Stomach smooth muscle (tissue), 2 donors: ENCODE data around the gene MUC15.

Source experiments
- H3K27ac ChIP-seq: one replicate; pipeline ENCODE4 v1.7.0; 2013; ENCODE audit warnings: mild to moderate bottlenecking, low read length, inconsistent platforms
- H3K27me3 ChIP-seq, 2 donors: one replicate each; pipeline ENCODE4 v1.7.0; 2013; ENCODE audit warnings: low read length in 2 of 2; ENCODE audit not compliant: insufficient read depth in 2 of 2, control insufficient read depth in 1 of 2
- H3K36me3 ChIP-seq, 2 donors: one replicate each; pipeline ENCODE4 v1.7.0; 2013; ENCODE audit warnings: low read length in 2 of 2; ENCODE audit not compliant: control insufficient read depth in 2 of 2, insufficient read depth in 2 of 2
- H3K4me1 ChIP-seq: one replicate; pipeline ENCODE4 v1.7.0; 2013; ENCODE audit warnings: low read length; ENCODE audit not compliant: control insufficient read depth, insufficient read depth
- H3K4me3 ChIP-seq, 2 donors: one replicate each; pipeline ENCODE4 v1.7.0; 2013; ENCODE audit warnings: low read length in 2 of 2
- H3K9ac ChIP-seq, 2 donors: one replicate each; pipeline ENCODE4 v1.7.0; 2013; ENCODE audit warnings: low read length in 2 of 2, mild to moderate bottlenecking in 1 of 2
- H3K9me3 ChIP-seq, 2 donors: one replicate each; pipeline ENCODE4 v1.7.0; 2013; ENCODE audit warnings: low read length in 2 of 2; ENCODE audit not compliant: control insufficient read depth in 2 of 2
- donor health status: healthy.
- donor health status: Pancreatic carcinoma.

Gene MUC15

GRCh38 chr11:26573896-26574295 is 1.8 kb upstream of the MUC15 start:
- Histone ChIP-seq H3K27ac (no peak overlapping the region), H3K4me3 (no peak overlapping the region), H3K9me3 (no peaks in the 10 kb centered on the region), H3K36me3 (no peaks in the 10 kb centered on the region), H3K9ac (no peak overlapping the region), H3K27me3 (no peaks in the 10 kb centered on the region), H3K4me1 (no peaks in the 10 kb centered on the region)

- no peak overlapping the region for H3K4me3 ChIP-seq
- no peak overlapping the region for H3K27ac ChIP-seq
- H3K36me3 ChIP-seq = no peaks in the 10 kb centered on the region
- no peak overlapping the region for H3K9ac ChIP-seq
- no peaks in the 10 kb centered on the region for H3K9me3 ChIP-seq
- H3K27me3 ChIP-seq = no peaks in the 10 kb centered on the region
- H3K4me1 ChIP-seq = no peaks in the 10 kb centered on the region
These were observed 823 bp upstream of the MUC15 start for GRCh38 chr11:26572770-26573402.

- Histone ChIP-seq H3K27me3 (no peaks in the 10 kb centered on the region), H3K9ac (no peak overlapping the region), H3K9me3 (no peaks in the 10 kb centered on the region), H3K36me3 (no peaks in the 10 kb centered on the region), H3K27ac (no peak overlapping the region), H3K4me3 (no peak overlapping the region), H3K4me1 (no peaks in the 10 kb centered on the region)
These were observed 2.4 kb downstream of the MUC15 start for GRCh38 chr11:26569646-26570045.

- H3K4me3 ChIP-seq = no peak overlapping the region
- no peak overlapping the region for H3K9ac ChIP-seq
- H3K36me3 ChIP-seq = no peaks in the 10 kb centered on the region
- H3K9me3 ChIP-seq = no peaks in the 10 kb centered on the region
- H3K4me1 ChIP-seq = no peaks in the 10 kb centered on the region
- no peak overlapping the region for H3K27ac ChIP-seq
- no peaks in the 10 kb centered on the region for H3K27me3 ChIP-seq
These were observed 13.9 kb downstream of the MUC15 start for GRCh38 chr11:26558190-26558589.

- H3K4me1 ChIP-seq = no peaks in the 10 kb centered on the region
- H3K9ac ChIP-seq = no peak overlapping the region
- H3K4me3 ChIP-seq = no peak overlapping the region
- no peaks in the 10 kb centered on the region for H3K36me3 ChIP-seq
- no peaks in the 10 kb centered on the region for H3K27me3 ChIP-seq
- no peaks in the 10 kb centered on the region for H3K9me3 ChIP-seq
- no peak overlapping the region for H3K27ac ChIP-seq
These were observed 14.4 kb downstream of the MUC15 start for GRCh38 chr11:26557666-26558065.

GRCh38 chr11:26556582-26556981 is 15.5 kb downstream of the MUC15 start:
- no peaks in the 10 kb centered on the region for H3K27me3 ChIP-seq
- no peaks in the 10 kb centered on the region for H3K36me3 ChIP-seq
- no peak overlapping the region for H3K27ac ChIP-seq
- H3K9me3 ChIP-seq = no peaks in the 10 kb centered on the region
- H3K4me3 ChIP-seq = no peak overlapping the region
- no peak overlapping the region for H3K9ac ChIP-seq
- no peaks in the 10 kb centered on the region for H3K4me1 ChIP-seq

GRCh38 chr11:26554455-26554854 is 17.6 kb downstream of the MUC15 start:
- no peak overlapping the region for H3K4me3 ChIP-seq

GRCh38 chr11:26553182-26553581 is 18.9 kb downstream of the MUC15 start:
- Histone ChIP-seq H3K9ac (no peak overlapping the region), H3K4me1 (no peaks in the 10 kb centered on the region), H3K27me3 (no peaks in the 10 kb centered on the region), H3K27ac (no peak overlapping the region), H3K4me3 (no peak overlapping the region), H3K36me3 (no peaks in the 10 kb centered on the region), H3K9me3 (no peaks in the 10 kb centered on the region)

More at GRCh38 chr11:26554455-26554854, 17.6 kb downstream of the MUC15 start:
- H3K9ac ChIP-seq = no peak overlapping the region
- H3K9me3 ChIP-seq = no peaks in the 10 kb centered on the region
- H3K36me3 ChIP-seq = no peaks in the 10 kb centered on the region
- no peaks in the 10 kb centered on the region for H3K27me3 ChIP-seq
- no peaks in the 10 kb centered on the region for H3K4me1 ChIP-seq
- H3K27ac ChIP-seq = no peak overlapping the region

GRCh38 chr11:26551186-26551801 is 20.8 kb downstream of the MUC15 start:
- Histone ChIP-seq H3K4me3 (no peak overlapping the region), H3K36me3 (no peaks in the 10 kb centered on the region), H3K9me3 (no peaks in the 10 kb centered on the region), H3K27me3 (no peaks in the 10 kb centered on the region), H3K9ac (no peak overlapping the region), H3K27ac (no peak overlapping the region), H3K4me1 (no peaks in the 10 kb centered on the region)

GRCh38 chr11:26550022-26550421 is 22.0 kb downstream of the MUC15 start:
- Histone ChIP-seq H3K36me3 (no peaks in the 10 kb centered on the region), H3K27me3 (no peaks in the 10 kb centered on the region), H3K9ac (no peak overlapping the region), H3K4me1 (no peaks in the 10 kb centered on the region), H3K9me3 (no peaks in the 10 kb centered on the region), H3K4me3 (no peak overlapping the region), H3K27ac (no peak overlapping the region)

GRCh38 chr11:26549176-26549575 is 22.9 kb downstream of the MUC15 start:
- H3K27me3 ChIP-seq = no peaks in the 10 kb centered on the region
- H3K4me1 ChIP-seq = no peaks in the 10 kb centered on the region
- no peaks in the 10 kb centered on the region for H3K9me3 ChIP-seq
- no peak overlapping the region for H3K27ac ChIP-seq
- H3K36me3 ChIP-seq = no peaks in the 10 kb centered on the region
- H3K4me3 ChIP-seq = no peak overlapping the region
- no peak overlapping the region for H3K9ac ChIP-seq
